SK-N-SH treated with all-trans-retinoic acid at 6 μM for 48 hours (cell line): ENCODE results near the gene ANKHD1.

Source experiments
- CSRNP3 ChIP-seq: fragments of 250-450 bp; sonication (Bioruptor Pico); IDR thresholded peaks from 2 replicates; pipeline ENCODE4 v1.5.1; 2021; ENCODE audit warnings: mild to moderate bottlenecking, moderate library complexity
- ZFP30 ChIP-seq: fragments of 450-650 bp; formaldehyde crosslinking; IDR thresholded peaks from 2 replicates; pipeline ENCODE4 v1.5.0; 2022; ENCODE audit warnings: mild to moderate bottlenecking, moderate library complexity
- TF ChIP-seq, protein P1 (sequence below): fragments of 250-450 bp; sonication (Bioruptor Pico); IDR thresholded peaks from 2 replicates; pipeline ENCODE4 v1.5.1; 2020; ENCODE audit warnings: low read depth, mild to moderate bottlenecking, moderate library complexity

GRCh38 chr5:140420226-140420570 lies 18.6 kb downstream of the ANKHD1 start:
- TF ChIP-seq CSRNP3 (CRISPR knock-in tag) (no peak), ZFP30 (CRISPR knock-in tag) (no peak)
- TF ChIP-seq, protein P1, sequence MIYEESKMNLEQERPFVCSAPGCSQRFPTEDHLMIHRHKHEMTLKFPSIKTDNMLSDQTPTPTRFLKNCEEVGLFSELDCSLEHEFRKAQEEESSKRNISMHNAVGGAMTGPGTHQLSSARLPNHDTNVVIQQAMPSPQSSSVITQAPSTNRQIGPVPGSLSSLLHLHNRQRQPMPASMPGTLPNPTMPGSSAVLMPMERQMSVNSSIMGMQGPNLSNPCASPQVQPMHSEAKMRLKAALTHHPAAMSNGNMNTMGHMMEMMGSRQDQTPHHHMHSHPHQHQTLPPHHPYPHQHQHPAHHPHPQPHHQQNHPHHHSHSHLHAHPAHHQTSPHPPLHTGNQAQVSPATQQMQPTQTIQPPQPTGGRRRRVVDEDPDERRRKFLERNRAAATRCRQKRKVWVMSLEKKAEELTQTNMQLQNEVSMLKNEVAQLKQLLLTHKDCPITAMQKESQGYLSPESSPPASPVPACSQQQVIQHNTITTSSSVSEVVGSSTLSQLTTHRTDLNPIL = no peak
